K562 (cell line): ENCODE measurements around the gene MRPL4. TPM values are rescaled to one million over a fixed set of nuclear protein-coding genes. Genes with fewer than 3 reads are reported as not detected.

Experiments
- BHLHE40 ChIP-seq: IDR thresholded peaks from 2 replicates; pipeline ENCODE4 v1.6.1; 2011; ENCODE audit warnings: low read length, improper control_type of control experiment
- E2F1 ChIP-seq: sonication (generic); formaldehyde crosslinking; IDR thresholded peaks from 2 replicates; pipeline ENCODE4 v1.8.1; 2023; ENCODE audit warnings: mild to moderate bottlenecking, missing genetic modification reagents, moderate library complexity
- ETV5 ChIP-seq: sonication (generic); formaldehyde crosslinking; IDR thresholded peaks from 2 replicates; pipeline ENCODE4 v1.4.0; 2020; ENCODE audit warnings: low read depth, mild to moderate bottlenecking, missing genetic modification reagents
- FOXK2 ChIP-seq, 2 experiments: fragments of 450-650 bp; IDR thresholded peaks in 1 of 2; conservative IDR thresholded peaks in 1 of 2; 2 replicates each; pipeline ENCODE4 v1.6.1; 2016; ENCODE audit warnings: low read depth in 2 of 2, mild to moderate bottlenecking in 1 of 2
- GABPB2 ChIP-seq: fragments of 250-450 bp; sonication (Bioruptor Pico); conservative IDR thresholded peaks from 2 replicates; pipeline ENCODE4 v1.5.1; 2021; ENCODE audit warnings: mild to moderate bottlenecking
- PTRF ChIP-seq: fragments of 450-650 bp; IDR thresholded peaks from 2 replicates; pipeline ENCODE4 v1.6.1; 2016; ENCODE audit warnings: mild to moderate bottlenecking, missing genetic modification characterization, missing compliant biosample characterization
- SNRNP70 ChIP-seq: fragments of 200-400 bp; formaldehyde crosslinking; optimal IDR thresholded peaks from 2 replicates; pipeline ENCODE3; 2017; ENCODE audit warnings: low read depth, low read length
- TAF1 ChIP-seq: IDR thresholded peaks from 2 replicates; pipeline ENCODE4 v1.6.1; 2011; ENCODE audit warnings: mild to moderate bottlenecking, low read length, moderate library complexity; ENCODE audit not compliant: insufficient read depth, control insufficient read depth, severe bottlenecking; ENCODE audit errors: extremely low read depth
- ZBTB17 ChIP-seq: fragments of 450-650 bp; formaldehyde crosslinking; IDR thresholded peaks from 2 replicates; pipeline ENCODE4 v1.4.0; 2020; ENCODE audit warnings: mild to moderate bottlenecking
- ZBTB7A ChIP-seq: IDR thresholded peaks from 2 replicates; pipeline ENCODE4 v1.6.1; 2011; ENCODE audit warnings: low read depth, mild to moderate bottlenecking, low read length, moderate library complexity, borderline replicate concordance; ENCODE audit not compliant: control insufficient read depth
- ZNF609 ChIP-seq: sonication (generic); formaldehyde crosslinking; IDR thresholded peaks from 2 replicates; pipeline ENCODE4 v1.8.1; 2023; ENCODE audit warnings: missing genetic modification reagents, mild to moderate bottlenecking, borderline replicate concordance
- ZNF778 ChIP-seq: fragments of 450-650 bp; formaldehyde crosslinking; IDR thresholded peaks from 2 replicates; pipeline ENCODE4 v1.4.0; 2020; ENCODE audit warnings: mild to moderate bottlenecking, moderate library complexity
- polyA plus RNA-seq, 8 experiments: library from polyadenylated mRNA; depleted of rRNA in 4 of 8; stranded (reverse) in 5 of 8; unstranded in 3 of 8; fragments of >200 nt; fragmentation: Nextera tagmentation in 2 of 8; fragmentation: Illumina TruSeq in 1 of 8; extraction: Ambion mirVana in 2 of 8; extraction: Trizol in 1 of 8; gene quantifications; 2 replicates each; pipeline versions ENCODE4 v1.2.1 to v1.2.3, GENCODE V29; 2011 to 2014; ENCODE audit warnings: inconsistent platforms in 1 of 8, missing spikeins in 1 of 8
- total RNA-seq, 7 experiments: library from RNA; depleted of rRNA in 6 of 7; stranded (reverse); fragments of >200 nt in 6 of 7; fragmentation: Illumina TruSeq in 2 of 7; extraction: Trizol in 2 of 7; gene quantifications; 2 replicates each; pipeline versions ENCODE4 v1.2.1 to v1.2.3, GENCODE V29; 2011 to 2021; ENCODE audit warnings: low replicate concordance in 1 of 7
- TF ChIP-seq, protein P1 (sequence below), 2 experiments: fragments of 450-650 bp; conservative IDR thresholded peaks; 2 replicates each; pipeline ENCODE4 v1.6.1; 2017; ENCODE audit warnings: mild to moderate bottlenecking in 2 of 2, moderate library complexity in 2 of 2
- TF ChIP-seq, protein P2 (sequence below): fragments of 250-450 bp; sonication (Bioruptor Pico); IDR thresholded peaks from 2 replicates; pipeline ENCODE4 v1.5.0; 2020; ENCODE audit warnings: mild to moderate bottlenecking

The MRPL4 gene
- total and polyA plus RNA-seq, 9 of the 15 experiments (the other 6 are each of a cell fraction or from before 2014, with no cell fraction given) = 1.4 to 239 (median 64.9) TPM

- TF ChIP-seq, protein P1, sequence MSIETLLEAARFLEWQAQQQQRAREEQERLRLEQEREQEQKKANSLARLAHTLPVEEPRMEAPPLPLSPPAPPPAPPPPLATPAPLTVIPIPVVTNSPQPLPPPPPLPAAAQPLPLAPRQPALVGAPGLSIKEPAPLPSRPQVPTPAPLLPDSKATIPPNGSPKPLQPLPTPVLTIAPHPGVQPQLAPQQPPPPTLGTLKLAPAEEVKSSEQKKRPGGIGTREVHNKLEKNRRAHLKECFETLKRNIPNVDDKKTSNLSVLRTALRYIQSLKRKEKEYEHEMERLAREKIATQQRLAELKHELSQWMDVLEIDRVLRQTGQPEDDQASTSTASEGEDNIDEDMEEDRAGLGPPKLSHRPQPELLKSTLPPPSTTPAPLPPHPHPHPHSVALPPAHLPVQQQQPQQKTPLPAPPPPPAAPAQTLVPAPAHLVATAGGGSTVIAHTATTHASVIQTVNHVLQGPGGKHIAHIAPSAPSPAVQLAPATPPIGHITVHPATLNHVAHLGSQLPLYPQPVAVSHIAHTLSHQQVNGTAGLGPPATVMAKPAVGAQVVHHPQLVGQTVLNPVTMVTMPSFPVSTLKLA (conservative IDR thresholded peaks at IDR 0.05) = peak; percentile 58 to 72
- TF ChIP-seq BHLHE40 (peak; percentile 43; the same call in 1 of the 2 replicates), ETV5 (CRISPR knock-in tag) (peak; percentile 48; the same call in 1 of the 2 replicates), GABPB2 (no peak), ZNF609 (CRISPR knock-in tag) (no peak), PTRF (tag) (no peak), FOXK2 (conservative IDR thresholded peaks at IDR 0.05 in 1 of 2, IDR thresholded peaks at IDR 0.05 in 1 of 2; ENCODE audit: low read depth in 2 of 2) (0 out of 4 replicates have a peak, but pooled peaks of 1 of the 2 experiments have one; percentile 25), E2F1 (peak; percentile 70; the same call in 1 of the 2 replicates), ZBTB7A (peak; percentile 94), TAF1 (peak; percentile 2), ZBTB17 (CRISPR knock-in tag) (no peak), SNRNP70 (no peak), ZNF778 (CRISPR knock-in tag) (no peak)
- TF ChIP-seq, protein P2, sequence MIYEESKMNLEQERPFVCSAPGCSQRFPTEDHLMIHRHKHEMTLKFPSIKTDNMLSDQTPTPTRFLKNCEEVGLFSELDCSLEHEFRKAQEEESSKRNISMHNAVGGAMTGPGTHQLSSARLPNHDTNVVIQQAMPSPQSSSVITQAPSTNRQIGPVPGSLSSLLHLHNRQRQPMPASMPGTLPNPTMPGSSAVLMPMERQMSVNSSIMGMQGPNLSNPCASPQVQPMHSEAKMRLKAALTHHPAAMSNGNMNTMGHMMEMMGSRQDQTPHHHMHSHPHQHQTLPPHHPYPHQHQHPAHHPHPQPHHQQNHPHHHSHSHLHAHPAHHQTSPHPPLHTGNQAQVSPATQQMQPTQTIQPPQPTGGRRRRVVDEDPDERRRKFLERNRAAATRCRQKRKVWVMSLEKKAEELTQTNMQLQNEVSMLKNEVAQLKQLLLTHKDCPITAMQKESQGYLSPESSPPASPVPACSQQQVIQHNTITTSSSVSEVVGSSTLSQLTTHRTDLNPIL (CRISPR knock-in tag) = no peak
Measured at GRCh38 chr19:10269333-10270179, 17.5 kb downstream of the MRPL4 start (continued).
